HFFc6 (cell line): ENCODE results near the gene ADAMTS20. TPM values are rescaled to one million over a fixed set of nuclear protein-coding genes. Genes with fewer than 3 reads are reported as not detected.

ENCODE experiments used
- DNase-seq: peaks from one replicate; pipeline ENCODE4 v3.0.0-alpha.2; 2018
- H3K27ac Mint-ChIP-seq: 2 replicates; pipeline ENCODE4 v1.8.0; 2020; ENCODE audit warnings: mild to moderate bottlenecking, mixed read lengths
- H3K27me3 Mint-ChIP-seq: 2 replicates; pipeline ENCODE4 v1.8.0; 2021; ENCODE audit warnings: mild to moderate bottlenecking, moderate library complexity, mixed read lengths; ENCODE audit not compliant: insufficient read depth
- H3K36me3 Mint-ChIP-seq: 2 replicates; pipeline ENCODE4 v1.8.0; 2021; ENCODE audit warnings: low read depth, mixed read lengths
- H3K4me1 Mint-ChIP-seq: 2 replicates; pipeline ENCODE4 v1.8.0; 2020; ENCODE audit warnings: low read depth, mixed read lengths
- H3K4me3 Mint-ChIP-seq: 2 replicates; pipeline ENCODE4 v1.8.0; 2020; ENCODE audit warnings: mild to moderate bottlenecking, moderate library complexity, mixed read lengths
- H3K9me3 Mint-ChIP-seq: 2 replicates; pipeline ENCODE4 v1.8.0; 2020; ENCODE audit warnings: mild to moderate bottlenecking, mixed read lengths
- total RNA-seq, 6 experiments: library from RNA; stranded (reverse); fragmentation: NEBNext Ultra II Directional; extraction: Animal tissue kit (Norgen Biotek cat#: 25700); gene quantifications; 2 replicates in 1 of 6; 3 replicates in 5 of 6; pipeline ENCODE4 v1.2.3, GENCODE V29; 2021
- TF ChIP-seq, protein P1 (sequence below): fragments of 200-600 bp; sonication (generic); IDR thresholded peaks from 2 replicates; pipeline ENCODE4 v1.5.0; 2021; ENCODE audit warnings: antibody characterized with exemption, mild to moderate bottlenecking

ADAMTS20 gene
- total RNA-seq, 6 experiments from 2014 or later, result not detected

DNA sequence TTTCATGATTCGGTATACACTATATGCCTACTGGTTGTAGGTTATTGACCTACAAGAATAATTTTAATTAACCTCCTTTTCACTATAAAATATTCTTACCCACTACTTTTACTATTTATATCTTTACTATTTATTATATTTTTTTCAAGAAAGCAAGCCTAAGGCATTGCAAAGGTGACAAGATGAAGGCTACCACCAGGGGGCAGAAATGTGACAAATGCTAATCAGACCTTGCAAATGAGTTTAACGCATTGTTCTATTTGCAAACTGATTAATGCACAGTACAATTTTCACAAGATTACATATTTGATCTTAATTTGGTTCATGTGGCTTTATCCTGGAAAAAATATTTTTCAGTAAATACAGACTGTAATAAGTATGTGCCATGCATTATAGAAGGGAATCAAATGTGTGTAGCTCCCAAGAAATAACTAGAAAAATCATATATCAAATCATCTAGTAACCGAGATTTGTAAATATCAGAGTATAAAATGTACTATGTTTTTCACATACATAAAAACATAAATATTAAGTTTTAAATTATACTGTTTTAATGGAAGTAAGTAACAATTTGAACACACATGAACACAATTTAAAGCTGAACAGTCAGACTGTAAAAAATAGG is 107.0 kb downstream of the ADAMTS20 start:
- H3K27ac Mint-ChIP-seq, result no peak overlapping the region
- no peaks in the 10 kb centered on the region for H3K27me3 Mint-ChIP-seq
- no peaks in the 10 kb centered on the region for H3K36me3 Mint-ChIP-seq
- H3K9me3 Mint-ChIP-seq, result no peaks in the 10 kb centered on the region
- no peak overlapping the region for H3K4me3 Mint-ChIP-seq
- H3K4me1 Mint-ChIP-seq, result no peaks in the 10 kb centered on the region
- TF ChIP-seq, protein P1, sequence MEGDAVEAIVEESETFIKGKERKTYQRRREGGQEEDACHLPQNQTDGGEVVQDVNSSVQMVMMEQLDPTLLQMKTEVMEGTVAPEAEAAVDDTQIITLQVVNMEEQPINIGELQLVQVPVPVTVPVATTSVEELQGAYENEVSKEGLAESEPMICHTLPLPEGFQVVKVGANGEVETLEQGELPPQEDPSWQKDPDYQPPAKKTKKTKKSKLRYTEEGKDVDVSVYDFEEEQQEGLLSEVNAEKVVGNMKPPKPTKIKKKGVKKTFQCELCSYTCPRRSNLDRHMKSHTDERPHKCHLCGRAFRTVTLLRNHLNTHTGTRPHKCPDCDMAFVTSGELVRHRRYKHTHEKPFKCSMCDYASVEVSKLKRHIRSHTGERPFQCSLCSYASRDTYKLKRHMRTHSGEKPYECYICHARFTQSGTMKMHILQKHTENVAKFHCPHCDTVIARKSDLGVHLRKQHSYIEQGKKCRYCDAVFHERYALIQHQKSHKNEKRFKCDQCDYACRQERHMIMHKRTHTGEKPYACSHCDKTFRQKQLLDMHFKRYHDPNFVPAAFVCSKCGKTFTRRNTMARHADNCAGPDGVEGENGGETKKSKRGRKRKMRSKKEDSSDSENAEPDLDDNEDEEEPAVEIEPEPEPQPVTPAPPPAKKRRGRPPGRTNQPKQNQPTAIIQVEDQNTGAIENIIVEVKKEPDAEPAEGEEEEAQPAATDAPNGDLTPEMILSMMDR, result peak; percentile 95
- DNase-seq, result peak; percentile 23

DNA sequence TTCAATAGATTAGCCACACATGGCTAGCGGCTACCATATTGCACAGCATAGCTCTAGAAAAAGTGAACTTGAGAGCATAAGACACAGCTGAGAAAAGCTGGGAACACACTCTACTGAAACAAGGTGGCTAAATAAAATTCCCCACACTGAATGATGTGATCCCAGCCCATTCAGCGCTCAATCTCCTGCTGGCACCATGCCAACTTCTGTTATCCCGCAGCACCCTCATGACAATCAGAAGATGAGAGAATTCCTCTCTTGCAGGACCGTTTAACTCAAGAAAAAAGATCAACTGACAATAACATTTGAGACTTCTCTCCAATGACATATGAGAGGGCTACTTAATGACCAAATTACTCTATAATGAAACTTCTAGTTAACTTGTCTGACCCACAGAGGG is 115.4 kb downstream of the ADAMTS20 start:
- H3K9me3 Mint-ChIP-seq, result no peaks in the 10 kb centered on the region
- no peaks in the 10 kb centered on the region for H3K36me3 Mint-ChIP-seq
- no peak for DNase-seq
- no peaks in the 10 kb centered on the region for H3K4me1 Mint-ChIP-seq
- TF ChIP-seq, protein P1, result no peak
- no peak overlapping the region for H3K4me3 Mint-ChIP-seq
- H3K27ac Mint-ChIP-seq, result no peak overlapping the region
- peaks cover 2% of the 10 kb centered on the region for H3K27me3 Mint-ChIP-seq

DNA sequence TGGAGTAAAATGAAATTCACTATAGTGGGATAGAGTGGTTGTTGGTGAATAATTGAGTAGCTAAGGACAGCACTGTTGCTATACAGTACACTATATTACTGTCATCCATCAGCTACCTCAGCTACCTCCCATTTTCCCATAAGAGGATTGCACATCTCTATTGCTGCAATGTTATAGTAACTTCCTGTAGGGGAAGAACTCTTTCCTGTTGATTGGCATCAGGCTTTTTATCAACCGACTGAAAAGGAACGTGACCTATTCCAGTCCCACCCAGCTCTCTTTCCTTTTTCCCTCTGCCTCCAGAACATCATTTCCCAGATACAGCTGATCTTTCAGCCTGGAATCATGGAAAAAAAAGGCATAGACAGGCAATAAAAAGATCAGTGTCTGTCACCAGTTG is 117.4 kb downstream of the ADAMTS20 start:
- no peaks in the 10 kb centered on the region for H3K4me1 Mint-ChIP-seq
- no peaks in the 10 kb centered on the region for H3K36me3 Mint-ChIP-seq
- no peak for DNase-seq
- TF ChIP-seq, protein P1, result no peak
- H3K4me3 Mint-ChIP-seq, result no peak overlapping the region
- no peaks in the 10 kb centered on the region for H3K9me3 Mint-ChIP-seq
- H3K27me3 Mint-ChIP-seq, result peaks cover 2% of the 10 kb centered on the region
- H3K27ac Mint-ChIP-seq, result no peak overlapping the region

DNA sequence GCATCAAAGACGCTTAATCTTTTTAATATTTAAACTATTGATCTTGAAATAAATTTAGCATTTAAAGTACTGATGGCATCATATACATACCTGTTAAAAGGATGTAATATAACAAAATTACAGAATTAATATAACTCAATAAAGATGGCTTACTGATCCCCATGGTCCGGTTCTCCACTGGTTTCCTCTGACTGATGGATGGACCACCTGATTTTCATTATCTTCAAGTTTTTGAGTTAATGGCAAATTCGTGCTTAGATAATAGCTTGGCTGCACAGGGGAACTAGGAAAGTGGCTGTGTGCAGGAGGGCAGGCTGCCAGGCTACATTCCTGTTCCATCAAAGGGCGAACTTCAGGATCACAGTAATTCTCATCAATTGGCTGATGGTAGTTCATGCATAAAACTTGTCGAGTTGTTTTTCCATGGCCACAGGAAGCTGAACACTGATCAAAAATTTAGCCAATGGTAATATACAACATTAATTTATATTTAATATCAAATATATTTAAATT is 123.9 kb downstream of the ADAMTS20 start:
- H3K27ac Mint-ChIP-seq, result no peak overlapping the region
- no peaks in the 10 kb centered on the region for H3K36me3 Mint-ChIP-seq
- no peaks in the 10 kb centered on the region; the same call in 1 of the 2 replicates for H3K27me3 Mint-ChIP-seq
- H3K4me3 Mint-ChIP-seq, result no peak overlapping the region
- H3K9me3 Mint-ChIP-seq, result no peaks in the 10 kb centered on the region
- no peak for DNase-seq
- TF ChIP-seq, protein P1, result no peak
- no peaks in the 10 kb centered on the region for H3K4me1 Mint-ChIP-seq

DNA sequence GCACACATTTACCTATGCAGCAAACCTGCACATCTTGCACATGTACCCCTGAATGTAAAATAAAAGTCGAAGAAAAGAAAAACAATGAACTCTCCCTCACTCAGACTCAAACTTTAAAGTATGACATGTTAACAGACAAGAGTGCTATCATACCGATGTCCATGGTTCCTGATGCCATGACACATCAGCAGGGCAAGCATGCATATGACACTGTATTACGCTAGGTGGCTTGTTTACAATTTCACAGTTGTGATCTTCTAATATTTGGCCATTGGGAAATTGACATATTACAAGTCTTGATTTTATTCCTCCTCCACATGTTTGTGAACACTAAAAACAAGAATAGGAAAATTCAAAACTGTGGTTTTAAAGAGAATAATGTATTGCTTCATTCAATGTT is 126.6 kb downstream of the ADAMTS20 start:
- TF ChIP-seq, protein P1, result no peak
- H3K36me3 Mint-ChIP-seq, result no peaks in the 10 kb centered on the region
- H3K4me1 Mint-ChIP-seq, result no peaks in the 10 kb centered on the region

More for the DNA sequence above, 126.6 kb downstream of the ADAMTS20 start:
- Mint-ChIP-seq H3K9me3 (no peaks in the 10 kb centered on the region), H3K4me3 (no peak overlapping the region), H3K27ac (no peak overlapping the region), H3K27me3 (no peaks in the 10 kb centered on the region)
- no peak for DNase-seq
